ENCODE measurements around the gene TTLL3.

The TTLL3 gene

DNA sequence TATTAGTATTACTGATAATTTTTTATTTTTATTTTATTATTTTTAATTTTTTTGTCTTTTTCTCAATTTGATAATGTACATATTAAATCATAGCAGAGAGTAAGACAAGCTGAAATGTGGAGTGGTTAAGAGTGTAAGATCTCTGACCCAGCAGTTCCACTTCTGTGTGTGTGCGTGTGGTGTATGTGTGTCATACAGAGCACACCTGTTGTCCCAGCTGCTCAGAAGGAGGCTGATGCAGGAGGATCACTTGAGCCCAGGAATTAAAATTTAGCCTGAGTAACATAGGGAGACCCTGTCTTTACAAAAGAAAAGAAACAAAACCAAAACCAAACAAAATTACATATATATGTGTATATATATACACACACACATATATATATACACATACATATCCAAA, 71.4 kb downstream of the TTLL3 start:
- TF ChIP-seq, protein P1, sequence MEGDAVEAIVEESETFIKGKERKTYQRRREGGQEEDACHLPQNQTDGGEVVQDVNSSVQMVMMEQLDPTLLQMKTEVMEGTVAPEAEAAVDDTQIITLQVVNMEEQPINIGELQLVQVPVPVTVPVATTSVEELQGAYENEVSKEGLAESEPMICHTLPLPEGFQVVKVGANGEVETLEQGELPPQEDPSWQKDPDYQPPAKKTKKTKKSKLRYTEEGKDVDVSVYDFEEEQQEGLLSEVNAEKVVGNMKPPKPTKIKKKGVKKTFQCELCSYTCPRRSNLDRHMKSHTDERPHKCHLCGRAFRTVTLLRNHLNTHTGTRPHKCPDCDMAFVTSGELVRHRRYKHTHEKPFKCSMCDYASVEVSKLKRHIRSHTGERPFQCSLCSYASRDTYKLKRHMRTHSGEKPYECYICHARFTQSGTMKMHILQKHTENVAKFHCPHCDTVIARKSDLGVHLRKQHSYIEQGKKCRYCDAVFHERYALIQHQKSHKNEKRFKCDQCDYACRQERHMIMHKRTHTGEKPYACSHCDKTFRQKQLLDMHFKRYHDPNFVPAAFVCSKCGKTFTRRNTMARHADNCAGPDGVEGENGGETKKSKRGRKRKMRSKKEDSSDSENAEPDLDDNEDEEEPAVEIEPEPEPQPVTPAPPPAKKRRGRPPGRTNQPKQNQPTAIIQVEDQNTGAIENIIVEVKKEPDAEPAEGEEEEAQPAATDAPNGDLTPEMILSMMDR (IDR thresholded peaks at IDR 0.05; ENCODE audit: low read depth, low read length) = no peak
- no peak for TF ChIP-seq EZH2phosphoT487 (IDR thresholded peaks at IDR 0.05; ENCODE audit: low read depth)
- Histone ChIP-seq H3K4me3 (ENCODE audit: low read length) (no peak overlapping the region), H3K27me3 (ENCODE audit: low read depth, low read length) (no peaks in the 10 kb centered on the region), H3K9me3 (ENCODE audit: insufficient read depth, low read length) (no peaks in the 10 kb centered on the region), H3K79me2 (ENCODE audit: low read length) (no peaks in the 10 kb centered on the region), H2AFZ (ENCODE audit: low read depth, low read length) (no peak overlapping the region), H3K36me3 (replicated peaks; ENCODE audit: low read depth, low read length) (no peaks in the 10 kb centered on the region), H3K4me2 (ENCODE audit: low read length) (no peak overlapping the region), H3K4me1 (ENCODE audit: low read length) (peaks cover 4% of the 10 kb centered on the region; the same call in 1 of the 2 replicates), H3K9ac (ENCODE audit: low read length) (no peak overlapping the region), H4K20me1 (ENCODE audit: insufficient read depth, low read length) (no peaks in the 10 kb centered on the region), H3K27ac (ENCODE audit: low read length) (no peak overlapping the region)

DNA sequence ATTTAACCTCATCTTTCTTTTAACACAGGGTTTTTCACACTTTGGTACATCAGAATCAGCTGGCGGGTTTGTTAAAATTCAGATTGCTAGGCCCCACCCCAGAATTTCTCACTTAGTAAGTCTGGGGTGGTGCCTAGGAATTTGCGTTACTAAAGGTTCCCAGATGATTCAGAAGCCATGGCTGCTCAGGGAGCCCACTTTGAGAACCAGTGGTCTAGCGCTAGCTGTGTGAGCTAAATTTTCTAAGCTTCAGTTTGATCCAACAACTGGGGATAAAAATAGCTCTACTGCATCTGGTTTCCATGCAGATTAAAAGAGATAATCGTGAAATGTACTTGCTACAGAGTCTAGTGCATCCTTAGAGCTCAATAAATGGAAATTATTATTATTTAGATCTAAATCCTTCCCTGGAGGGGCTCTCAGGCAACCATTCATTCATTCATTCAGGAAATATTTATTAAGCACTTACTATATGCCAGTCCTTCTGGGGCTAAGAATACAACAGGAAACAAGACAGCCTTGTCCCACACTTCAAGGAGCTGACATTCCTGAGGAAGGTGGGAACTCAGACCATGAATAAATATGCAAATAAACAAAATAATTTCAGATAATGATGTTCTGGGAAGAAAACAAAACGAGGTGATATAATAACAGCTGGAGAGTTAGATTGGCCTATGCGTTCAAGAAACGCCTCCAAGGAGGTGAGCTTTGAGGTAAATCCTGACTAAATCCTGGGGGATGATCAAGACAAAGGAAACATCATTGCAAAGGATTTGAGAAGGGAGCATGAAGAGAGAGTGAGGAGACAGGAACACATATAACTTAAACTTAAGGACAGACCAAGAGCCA, 73.9 kb downstream of the TTLL3 start:
- H2AFZ ChIP-seq (ENCODE audit: low read depth, low read length) = no peak overlapping the region; the same call in 1 of the 2 replicates
- no peak overlapping the region for H3K4me2 ChIP-seq (ENCODE audit: low read length)
- TF ChIP-seq, protein P1 (IDR thresholded peaks at IDR 0.05; ENCODE audit: low read depth, low read length) = no peak
- TF ChIP-seq EZH2phosphoT487 (IDR thresholded peaks at IDR 0.05; ENCODE audit: low read depth) = no peak
- H3K27me3 ChIP-seq (ENCODE audit: low read depth, low read length) = no peaks in the 10 kb centered on the region
- no peaks in the 10 kb centered on the region for H4K20me1 ChIP-seq (ENCODE audit: insufficient read depth, low read length)
- no peak overlapping the region for H3K4me3 ChIP-seq (ENCODE audit: low read length)
- no peaks in the 10 kb centered on the region for H3K79me2 ChIP-seq (ENCODE audit: low read length)
- H3K4me1 ChIP-seq (ENCODE audit: low read length) = peaks cover 4% of the 10 kb centered on the region; the same call in 1 of the 2 replicates
- no peaks in the 10 kb centered on the region for H3K36me3 ChIP-seq (replicated peaks; ENCODE audit: low read depth, low read length)
- H3K27ac ChIP-seq (ENCODE audit: low read length) = no peak overlapping the region
- no peak overlapping the region for H3K9ac ChIP-seq (ENCODE audit: low read length)
- H3K9me3 ChIP-seq (ENCODE audit: insufficient read depth, low read length) = no peaks in the 10 kb centered on the region

GRCh38 chr3:9884555-9885165, 74.6 kb downstream of the TTLL3 start:
- Histone ChIP-seq H3K27ac (ENCODE audit: low read length) (no peak overlapping the region), H3K4me2 (ENCODE audit: low read length) (no peak overlapping the region)

More at GRCh38 chr3:9884555-9885165, 74.6 kb downstream of the TTLL3 start:
- Histone ChIP-seq H3K79me2 (ENCODE audit: low read length) (no peaks in the 10 kb centered on the region), H3K9me3 (ENCODE audit: insufficient read depth, low read length) (no peaks in the 10 kb centered on the region), H3K27me3 (ENCODE audit: low read depth, low read length) (no peaks in the 10 kb centered on the region), H3K4me3 (ENCODE audit: low read length) (no peak overlapping the region), H4K20me1 (ENCODE audit: insufficient read depth, low read length) (no peaks in the 10 kb centered on the region), H3K36me3 (replicated peaks; ENCODE audit: low read depth, low read length) (no peaks in the 10 kb centered on the region), H3K9ac (ENCODE audit: low read length) (no peak overlapping the region), H3K4me1 (ENCODE audit: low read length) (peaks cover 3% of the 10 kb centered on the region; the same call in 1 of the 2 replicates), H2AFZ (ENCODE audit: low read depth, low read length) (no peak overlapping the region; the same call in 1 of the 2 replicates)
- no peak for TF ChIP-seq EZH2phosphoT487 (IDR thresholded peaks at IDR 0.05; ENCODE audit: low read depth)
- TF ChIP-seq, protein P1 (IDR thresholded peaks at IDR 0.05; ENCODE audit: low read depth, low read length) = no peak
